ENCODE data around the gene USP11.

Gene USP11

DNA sequence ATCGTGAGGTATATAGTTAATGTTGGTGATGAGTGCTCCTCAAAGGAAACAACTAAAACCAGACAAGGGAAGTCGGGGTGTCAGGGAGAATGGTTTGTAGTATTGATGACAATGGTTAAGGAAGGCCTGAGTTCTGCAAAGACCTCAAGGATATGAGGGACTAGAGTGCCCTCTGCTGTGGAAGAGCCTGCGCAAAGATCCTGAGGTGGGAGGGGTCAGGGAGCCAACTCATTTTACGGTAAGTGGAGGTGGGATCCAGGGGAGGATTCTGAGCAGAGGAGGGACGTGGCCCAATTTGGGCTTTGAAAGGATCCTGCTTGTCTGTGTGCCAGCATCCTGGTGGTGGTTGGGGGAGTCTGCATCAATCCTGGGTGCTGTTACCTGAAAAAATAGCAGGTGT, 27.8 kb upstream of the USP11 start:
- DNase-seq, result no peak

DNA sequence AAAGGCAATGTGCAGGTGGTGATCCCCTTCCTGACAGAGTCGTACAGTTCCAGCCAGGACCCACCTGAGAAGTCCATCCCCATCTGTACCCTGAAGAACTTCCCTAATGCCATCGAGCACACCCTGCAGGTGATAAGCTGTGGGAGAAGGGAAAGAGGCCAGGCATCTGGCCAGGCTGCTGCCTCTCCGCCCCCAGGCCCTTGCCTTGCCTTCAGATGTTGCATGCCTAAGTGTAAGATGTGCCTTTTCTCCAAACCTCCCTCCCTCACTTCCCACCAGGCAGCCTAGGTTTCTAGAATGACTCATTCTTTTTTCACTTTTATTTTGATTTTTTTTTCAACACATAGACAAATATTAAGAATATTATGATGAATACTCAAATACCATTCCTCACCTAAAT, 26.5 kb upstream of the USP11 start:
- DNase-seq, result no peak

DNA sequence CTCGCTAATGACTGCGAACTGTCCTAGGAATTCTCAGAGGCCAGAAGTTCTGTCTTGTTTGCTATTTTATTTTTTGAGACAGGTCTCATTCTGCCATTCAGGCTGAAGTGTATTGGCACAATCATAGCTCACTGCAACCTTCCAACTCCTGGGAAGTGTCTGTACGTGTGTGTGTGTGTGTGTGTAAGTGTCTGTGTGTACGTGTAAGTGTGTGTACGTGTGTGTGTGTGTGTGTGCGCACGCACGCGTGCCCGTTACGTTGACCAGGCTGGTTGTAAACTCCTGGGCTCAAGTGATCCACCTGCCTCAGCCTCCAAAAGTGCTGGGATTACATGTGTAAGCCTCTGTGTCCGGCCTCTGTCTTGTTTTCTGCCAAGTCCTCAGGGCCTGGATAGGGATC, 24.7 kb upstream of the USP11 start:
- DNase-seq, result no peak

DNA sequence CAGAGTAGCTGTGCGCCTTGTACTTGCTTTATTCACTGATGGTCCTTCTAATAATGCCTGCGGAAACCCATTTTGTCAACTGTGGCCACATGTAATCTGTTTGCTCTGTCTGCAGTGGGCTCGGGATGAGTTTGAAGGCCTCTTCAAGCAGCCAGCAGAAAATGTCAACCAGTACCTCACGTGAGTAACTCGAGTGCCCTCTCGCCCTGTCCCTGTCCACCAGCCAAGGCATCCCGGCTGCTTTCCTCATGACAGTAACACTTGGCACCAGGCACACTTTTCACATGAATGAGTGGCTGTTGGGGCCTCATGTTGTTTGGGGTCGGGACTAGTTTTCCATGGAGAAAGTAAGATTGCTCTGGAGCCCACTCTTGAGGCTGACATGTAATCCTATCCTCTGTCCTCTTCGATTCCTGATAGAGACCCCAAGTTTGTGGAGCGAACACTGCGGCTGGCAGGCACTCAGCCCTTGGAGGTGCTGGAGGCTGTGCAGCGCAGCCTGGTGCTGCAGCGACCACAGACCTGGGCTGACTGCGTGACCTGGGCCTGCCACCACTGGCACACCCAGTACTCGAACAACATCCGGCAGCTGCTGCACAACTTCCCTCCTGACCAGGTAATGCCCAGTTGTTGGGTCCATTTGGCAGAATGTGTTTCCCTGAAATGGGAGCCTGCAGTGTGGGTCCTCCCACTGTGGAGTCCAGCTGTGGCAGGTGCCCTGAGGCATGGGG, 23.1 kb upstream of the USP11 start:
- no peak for DNase-seq

DNA sequence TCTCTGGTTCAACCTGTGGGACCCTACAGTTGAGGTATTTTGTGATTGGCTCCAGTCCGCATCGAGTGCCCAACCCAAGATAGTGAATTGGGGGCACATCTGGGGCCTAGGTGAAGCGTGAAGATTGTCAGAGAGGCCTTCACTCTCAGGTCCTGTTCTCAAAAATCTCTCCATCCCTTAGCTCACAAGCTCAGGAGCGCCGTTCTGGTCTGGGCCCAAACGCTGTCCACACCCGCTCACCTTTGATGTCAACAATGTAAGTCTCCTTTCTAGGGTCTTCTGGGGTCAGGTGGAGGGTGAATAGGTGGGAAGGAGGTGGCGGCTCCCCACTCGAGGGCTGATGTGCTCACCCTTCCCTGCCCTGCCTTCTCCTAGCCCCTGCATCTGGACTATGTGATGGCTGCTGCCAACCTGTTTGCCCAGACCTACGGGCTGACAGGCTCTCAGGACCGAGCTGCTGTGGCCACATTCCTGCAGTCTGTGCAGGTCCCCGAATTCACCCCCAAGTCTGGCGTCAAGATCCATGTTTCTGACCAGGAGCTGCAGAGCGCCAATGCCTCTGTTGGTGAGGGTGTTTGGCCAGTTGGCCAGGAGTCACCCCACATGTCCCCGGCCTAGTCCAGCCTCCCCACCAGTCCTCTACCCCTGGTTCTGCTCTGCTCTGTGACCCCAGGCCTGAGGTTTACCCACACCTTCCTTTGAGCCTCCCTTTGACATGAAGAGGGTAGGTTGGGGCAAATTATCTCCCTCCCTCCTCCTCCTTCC, 22.0 kb upstream of the USP11 start:
- no peak for DNase-seq

DNA sequence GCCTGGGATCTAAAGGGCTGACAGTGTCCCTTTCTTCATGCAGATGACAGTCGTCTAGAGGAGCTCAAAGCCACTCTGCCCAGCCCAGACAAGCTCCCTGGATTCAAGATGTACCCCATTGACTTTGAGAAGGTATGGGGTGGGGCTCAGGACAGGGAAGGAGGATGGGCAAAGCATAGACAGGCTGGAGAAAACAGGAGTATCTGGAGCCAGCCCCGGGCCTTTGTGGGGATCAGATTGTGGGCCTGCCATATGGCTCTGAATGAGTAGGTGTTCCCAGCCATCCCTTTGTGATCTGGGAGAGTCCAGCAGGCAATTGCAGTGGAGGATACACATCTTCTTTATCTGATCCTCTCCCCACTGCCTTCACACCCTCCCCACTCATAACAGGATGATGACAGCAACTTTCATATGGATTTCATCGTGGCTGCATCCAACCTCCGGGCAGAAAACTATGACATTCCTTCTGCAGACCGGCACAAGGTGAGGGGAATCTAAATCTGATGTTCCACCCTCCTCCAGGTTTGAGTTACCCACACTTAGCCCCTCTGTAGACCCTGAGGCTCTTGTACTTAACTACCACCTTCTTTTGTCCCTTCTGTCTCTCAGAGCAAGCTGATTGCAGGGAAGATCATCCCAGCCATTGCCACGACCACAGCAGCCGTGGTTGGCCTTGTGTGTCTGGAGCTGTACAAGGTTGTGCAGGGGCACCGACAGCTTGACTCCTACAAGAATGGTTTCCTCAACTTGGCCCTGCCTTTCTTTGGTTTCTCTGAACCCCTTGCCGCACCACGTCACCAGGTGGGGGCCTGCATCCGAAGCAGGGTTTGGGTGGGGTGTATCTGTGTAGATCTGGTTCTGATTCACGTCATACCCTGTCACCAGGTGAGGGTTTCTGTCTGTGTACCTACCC, 20.2 kb upstream of the USP11 start:
- no peak for DNase-seq

DNA sequence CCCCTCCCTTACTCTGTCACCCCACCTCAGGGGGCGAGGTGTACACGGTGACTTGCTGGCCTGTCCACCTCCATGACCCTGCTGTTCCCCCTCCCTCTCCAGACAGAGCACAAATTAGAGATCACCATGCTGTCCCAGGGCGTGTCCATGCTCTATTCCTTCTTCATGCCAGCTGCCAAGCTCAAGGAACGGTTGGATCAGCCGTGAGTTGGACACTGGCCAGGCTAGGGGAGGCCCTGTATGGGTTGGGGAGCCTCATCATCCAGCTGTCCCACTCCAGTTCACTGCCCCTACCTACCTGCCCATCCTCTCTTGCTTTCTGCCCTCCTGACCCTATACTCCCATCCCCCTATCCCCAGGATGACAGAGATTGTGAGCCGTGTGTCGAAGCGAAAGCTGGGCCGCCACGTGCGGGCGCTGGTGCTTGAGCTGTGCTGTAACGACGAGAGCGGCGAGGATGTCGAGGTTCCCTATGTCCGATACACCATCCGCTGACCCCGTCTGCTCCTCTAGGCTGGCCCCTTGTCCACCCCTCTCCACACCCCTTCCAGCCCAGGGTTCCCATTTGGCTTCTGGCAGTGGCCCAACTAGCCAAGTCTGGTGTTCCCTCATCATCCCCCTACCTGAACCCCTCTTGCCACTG, 18.3 kb upstream of the USP11 start:
- DNase-seq, result no peak

DNA sequence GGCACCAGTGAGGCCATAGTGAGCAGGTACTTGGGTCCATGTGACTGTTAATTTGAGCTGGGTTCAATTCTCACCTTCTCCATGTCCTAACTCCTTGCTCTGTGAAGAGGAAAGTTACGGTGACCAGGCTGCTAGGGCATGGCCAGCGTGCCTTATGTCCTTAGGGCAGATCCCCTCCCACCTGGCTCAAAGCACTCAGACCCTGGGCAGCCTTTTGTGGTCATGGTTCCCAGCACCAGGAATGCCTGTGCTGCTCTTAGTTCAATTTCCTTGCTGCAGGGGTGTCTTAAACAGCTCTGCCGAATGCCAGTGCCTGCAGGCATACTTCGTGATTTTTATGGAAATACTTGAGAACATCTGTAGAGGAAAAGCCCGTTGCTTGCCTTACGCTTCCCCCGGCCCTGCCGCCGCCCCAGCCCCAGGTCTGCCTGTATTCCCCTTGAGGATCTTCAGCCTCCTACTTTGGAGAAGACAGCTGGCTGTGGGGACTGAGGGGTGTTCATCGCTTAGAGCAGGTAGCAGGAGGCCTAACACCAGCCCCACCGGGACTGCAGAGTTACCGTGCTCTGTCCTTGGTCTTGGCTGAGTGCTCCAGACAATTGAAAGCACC, 17.4 kb upstream of the USP11 start:
- DNase-seq, result no peak

DNA sequence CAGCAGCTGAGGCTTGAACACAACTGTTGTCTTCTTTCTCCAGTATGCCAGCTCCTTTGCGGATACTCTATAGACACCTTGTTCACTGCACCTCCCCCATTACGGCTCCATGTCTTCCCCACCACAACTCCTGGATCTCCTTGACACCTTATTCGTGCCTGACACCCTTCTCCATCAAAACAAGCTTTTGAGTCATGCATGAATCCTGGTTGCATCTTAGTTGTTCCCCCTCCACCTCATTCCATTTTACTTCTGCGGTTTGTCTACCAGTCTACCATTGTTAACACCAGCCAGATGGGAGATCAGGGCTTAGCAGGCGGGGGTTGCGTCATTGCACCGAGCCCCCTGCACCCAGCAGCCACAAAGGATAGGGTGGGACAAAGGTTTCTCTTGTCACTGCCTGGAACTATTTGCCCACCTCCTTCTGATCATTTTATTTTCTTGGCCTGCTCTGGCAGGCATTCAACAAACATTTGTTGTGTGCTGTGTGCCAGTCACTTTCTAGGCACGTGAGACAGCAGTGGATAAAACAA, 16.4 kb upstream of the USP11 start:
- DNase-seq, result no peak

DNA sequence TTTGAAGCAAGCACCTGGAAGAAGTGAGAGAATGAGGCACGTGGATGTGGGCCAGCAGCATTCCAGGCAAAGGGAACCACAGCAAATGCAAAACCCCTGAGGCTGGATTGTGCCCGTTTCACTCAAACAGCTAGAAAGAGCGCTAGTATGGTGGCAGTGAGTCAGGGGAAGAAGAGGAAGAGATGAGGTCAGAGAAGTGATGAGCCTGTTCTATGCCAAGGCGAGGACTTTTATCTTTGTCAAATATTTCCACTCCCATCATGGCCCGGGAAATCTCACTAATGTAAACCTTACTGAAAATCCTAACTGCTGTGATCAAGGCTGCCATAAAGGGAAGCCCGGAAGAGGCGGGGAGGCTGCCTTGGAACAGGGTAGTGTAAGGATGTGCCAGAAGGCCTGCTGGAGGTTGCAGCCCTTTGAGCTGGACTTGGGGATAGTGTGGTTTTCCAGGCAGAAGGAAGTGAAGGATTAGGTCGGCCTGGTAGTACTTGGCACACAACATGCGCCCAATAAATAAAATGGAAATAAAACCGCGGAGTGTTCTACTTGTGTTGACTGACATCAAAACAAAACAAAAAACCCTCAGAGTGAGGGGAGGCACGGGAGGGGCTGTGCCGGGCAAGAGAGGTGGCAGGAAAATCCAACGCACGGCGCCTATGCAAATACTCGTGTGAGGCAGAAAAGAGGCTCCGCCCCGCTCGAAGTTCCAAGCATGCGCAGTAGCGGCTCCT, 15.5 kb upstream of the USP11 start:
- peak; percentile 36 for DNase-seq

DNA sequence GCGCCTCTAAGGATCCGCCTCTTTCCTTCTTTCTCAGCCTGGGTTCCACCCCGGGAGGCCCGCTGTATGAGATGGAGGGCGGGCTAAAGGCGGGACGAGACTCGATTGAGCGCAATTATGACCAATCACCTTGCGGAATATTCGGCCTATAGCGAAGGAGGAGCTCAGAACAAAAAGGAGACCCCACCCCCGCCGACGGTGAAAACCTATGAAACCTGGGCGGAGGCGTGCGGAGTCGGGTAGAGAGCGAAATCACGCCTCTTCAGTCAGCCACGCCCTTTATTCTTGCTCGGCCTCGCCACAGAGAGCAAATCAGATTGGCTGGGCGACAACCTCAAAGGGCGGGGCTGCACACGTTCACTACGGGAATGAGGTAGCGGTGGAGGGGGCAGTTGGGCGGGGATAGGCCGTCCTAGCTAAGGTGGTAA, 14.9 kb upstream of the USP11 start:
- DNase-seq, result peak; percentile 98

DNA sequence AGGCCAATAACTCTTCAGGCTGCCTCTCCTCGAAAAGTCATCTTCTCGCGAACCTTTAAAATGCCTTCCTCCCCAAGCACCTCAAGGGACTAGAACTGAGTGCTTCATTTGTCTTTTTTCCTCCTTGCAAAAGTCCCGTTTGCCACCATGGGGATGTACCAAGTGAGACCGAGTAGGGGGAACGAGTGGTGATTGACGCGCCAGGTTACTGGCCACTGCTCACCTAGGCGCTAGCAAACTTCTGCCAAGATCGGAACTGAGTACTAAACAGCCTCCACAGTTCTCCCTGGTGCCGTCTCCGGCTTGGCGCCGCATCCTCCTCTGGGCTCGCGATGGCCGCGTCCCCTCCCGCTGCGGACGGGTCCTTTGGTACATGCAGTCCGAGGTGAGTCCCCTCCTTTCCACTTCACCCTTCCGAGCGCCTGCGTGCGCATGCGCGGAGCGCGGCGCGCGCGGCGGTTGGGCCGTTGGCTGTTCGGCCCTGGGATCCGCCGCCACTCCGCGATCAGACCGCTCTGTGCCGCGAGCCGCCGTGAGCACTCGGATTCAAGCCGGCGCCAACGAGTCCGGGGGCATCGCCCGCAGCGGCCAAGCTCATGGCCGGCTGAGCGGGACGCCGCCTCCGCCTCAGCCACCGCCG, 14.4 kb upstream of the USP11 start, which contains the start of gene CDK16:
CDK16 (plus strand) TSS at position 402 of the 640 bp plus-strand sequence. CDS start 4,877 bp downstream, outside the sequence.
- DNase-seq, result peak; percentile 82

DNA sequence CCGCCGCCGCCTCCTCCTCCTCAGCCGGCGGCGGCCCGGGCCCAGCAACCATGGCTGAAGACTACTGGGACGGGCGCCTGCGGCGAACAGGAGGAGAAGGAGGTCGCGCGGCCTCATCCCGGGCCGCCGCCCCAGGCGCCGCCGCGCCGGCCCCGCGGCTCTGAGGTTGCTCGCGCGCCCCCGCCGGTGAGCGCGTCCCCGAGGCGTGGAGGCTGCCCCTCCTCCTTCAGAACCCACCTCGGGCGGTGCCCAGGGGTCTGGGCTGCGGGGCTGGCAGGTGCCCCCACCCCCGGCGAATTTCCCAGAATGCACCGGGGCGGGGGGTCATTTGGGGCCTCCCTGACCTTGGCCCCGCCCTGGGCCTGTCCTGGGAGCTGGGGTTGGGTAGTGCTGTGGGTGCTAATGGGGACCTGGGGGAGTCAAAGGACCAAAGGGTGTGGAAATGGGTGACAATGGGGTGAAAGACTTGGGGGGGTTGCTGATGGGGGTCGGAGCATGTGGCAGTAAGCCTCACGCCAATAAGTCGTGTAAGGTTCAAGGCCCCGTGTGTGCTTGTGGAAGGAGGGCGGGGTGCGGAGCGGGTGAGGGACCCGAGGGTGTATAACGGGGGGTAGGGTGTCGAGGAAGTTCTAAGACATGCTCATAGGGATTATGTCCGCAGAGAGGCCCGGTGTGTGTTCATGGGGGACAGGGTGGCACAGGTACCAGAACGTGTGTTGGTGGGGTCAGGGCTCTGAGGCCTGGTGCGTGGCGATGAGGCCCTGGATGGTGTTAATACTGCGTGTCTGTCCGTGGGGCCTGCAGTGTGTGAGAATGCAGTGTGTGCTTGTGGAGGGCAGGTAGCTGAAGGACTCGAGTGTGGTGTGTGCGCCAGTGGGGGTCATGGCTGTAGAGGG, 13.6 kb upstream of the USP11 start:
- peak; percentile 63 for DNase-seq

DNA sequence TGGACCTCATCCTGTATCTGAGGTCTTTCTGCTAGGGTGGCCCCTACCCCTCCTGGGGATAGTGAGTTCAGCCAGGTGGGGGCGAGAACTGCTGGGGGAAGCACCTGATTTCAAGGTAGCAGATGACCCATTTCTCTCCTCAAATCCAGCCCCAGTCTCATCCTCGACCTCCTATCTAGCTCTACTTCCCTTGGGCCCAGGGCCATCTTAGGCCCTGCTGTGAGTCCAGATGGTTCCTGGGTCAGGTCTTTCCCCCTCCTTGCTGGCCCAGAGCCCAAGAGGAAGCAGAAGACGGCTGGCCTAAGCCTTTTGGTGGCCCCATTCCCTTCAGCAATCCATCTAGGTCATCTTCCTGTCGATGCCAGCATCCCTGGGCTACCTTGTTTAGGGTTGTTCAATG, 11.1 kb upstream of the USP11 start:
- no peak for DNase-seq

DNA sequence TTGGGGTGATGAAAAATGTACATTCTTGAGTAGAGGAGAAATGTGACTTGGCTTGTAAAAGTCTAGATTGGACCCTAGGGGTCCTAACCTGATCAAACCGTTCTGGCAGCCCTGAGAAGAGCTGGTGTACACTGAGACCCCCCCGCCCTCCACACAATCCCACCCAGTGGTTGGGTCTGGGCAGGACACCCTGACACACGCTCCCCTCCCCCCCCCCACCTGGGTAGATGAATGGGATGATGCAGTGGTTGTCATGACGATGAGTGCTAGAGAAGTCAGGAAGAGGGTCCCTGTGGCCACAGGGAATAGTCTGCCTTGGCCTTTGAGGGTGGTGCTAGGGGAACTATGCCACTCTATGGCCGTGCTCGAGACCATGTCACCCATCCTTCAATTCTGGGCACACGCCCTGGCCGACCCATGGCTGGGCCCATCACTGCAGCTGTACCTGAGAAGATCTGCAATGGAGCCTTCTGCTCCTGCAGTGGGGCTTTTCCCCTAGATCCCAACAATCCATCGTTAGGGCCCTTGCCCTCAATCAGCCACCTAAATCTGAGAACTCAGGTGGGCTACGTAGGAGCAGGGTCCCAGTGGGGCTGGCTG, 10.0 kb upstream of the USP11 start:
- no peak for DNase-seq

DNA sequence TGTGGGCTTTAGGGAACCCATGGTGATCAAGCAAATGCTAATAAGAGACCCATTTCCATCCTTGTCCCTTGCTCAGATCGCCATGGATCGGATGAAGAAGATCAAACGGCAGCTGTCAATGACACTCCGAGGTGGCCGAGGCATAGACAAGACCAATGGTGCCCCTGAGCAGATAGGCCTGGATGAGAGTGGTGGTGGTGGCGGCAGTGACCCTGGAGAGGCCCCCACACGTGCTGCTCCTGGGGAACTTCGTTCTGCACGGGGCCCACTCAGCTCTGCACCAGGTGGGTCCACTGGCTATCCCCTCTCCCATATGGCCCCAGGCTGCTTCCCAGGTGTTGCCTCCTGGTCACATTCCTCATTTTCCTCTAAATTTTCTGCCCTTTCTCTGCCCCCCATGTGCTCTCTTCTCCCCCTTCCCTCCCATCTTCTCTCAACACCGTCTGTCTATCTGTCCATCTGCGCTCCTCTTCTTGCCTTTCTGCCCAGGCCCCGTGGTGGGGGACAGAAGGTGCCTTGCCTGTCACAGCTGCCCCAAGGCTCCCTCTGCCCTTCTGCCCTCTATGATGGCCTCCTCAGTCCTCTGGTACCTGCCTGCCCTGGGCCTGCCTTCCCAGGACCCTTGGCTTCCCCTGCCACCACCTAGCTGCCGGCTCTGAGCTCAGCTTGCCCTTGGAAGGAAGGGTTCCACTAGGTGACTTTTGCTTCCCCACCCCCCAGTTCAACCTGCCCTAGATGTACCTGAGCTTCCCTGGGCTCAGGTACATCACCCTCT, 9.1 kb upstream of the USP11 start:
- no peak for DNase-seq

DNA sequence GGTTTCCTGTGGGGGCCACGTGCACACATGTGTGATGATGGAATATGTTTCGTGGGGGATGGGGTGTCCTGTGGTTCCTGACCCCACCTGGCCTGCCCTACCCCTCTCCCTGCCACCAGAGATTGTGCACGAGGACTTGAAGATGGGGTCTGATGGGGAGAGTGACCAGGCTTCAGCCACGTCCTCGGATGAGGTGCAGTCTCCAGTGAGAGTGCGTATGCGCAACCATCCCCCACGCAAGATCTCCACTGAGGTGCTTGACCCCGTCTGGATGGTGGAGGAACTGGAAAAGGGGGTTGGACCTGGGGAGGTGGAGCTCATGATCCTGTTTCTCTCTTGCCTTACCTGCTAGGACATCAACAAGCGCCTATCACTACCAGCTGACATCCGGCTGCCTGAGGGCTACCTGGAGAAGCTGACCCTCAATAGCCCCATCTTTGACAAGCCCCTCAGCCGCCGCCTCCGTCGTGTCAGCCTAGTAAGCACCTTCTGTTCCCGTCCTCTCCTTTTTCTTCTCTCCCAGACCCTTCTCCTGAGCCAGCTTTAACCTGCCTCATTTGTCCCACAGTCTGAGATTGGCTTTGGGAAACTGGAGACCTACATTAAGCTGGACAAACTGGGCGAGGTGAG, 8.4 kb upstream of the USP11 start:
- no peak for DNase-seq

DNA sequence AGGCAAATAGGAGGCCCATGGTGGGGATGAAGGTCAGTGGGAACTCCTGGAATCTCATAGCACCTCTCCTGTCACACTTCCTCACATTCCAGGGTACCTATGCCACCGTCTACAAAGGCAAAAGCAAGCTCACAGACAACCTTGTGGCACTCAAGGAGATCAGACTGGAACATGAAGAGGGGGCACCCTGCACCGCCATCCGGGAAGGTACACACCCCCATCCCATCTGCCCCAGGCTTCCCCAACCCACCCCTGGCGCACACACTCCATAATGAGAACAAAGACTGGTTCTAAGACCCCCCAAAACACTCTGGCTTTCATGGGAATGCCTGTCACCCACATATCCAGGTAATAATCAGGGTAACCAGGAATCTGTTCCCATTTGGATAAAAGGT, 7.9 kb upstream of the USP11 start:
- no peak for DNase-seq
